Nephron (organoid): Measurements from ENCODE around the gene NXNL1.
"Not testable (repeated sequence)": the region's sequence is repeated elsewhere in the genome, so short reads cannot be mapped to it uniquely, and the experiment has no call there.

Source experiments
- H3K27ac Mint-ChIP-seq, 3 experiments: 2 replicates each; pipeline ENCODE4 v1.8.0; 2020; ENCODE audit warnings: mixed read lengths in 3 of 3, mild to moderate bottlenecking in 2 of 3, moderate library complexity in 1 of 3
- H3K27me3 Mint-ChIP-seq: 2 replicates; pipeline ENCODE4 v1.8.0; 2021; ENCODE audit warnings: low read depth, mild to moderate bottlenecking, moderate library complexity, mixed read lengths
- H3K36me3 Mint-ChIP-seq: 2 replicates; pipeline ENCODE4 v1.8.0; 2020; ENCODE audit warnings: low read depth, mixed read lengths
- H3K4me1 Mint-ChIP-seq: 2 replicates; pipeline ENCODE4 v1.8.0; 2020; ENCODE audit warnings: mixed read lengths
- H3K4me3 Mint-ChIP-seq, 3 experiments: 2 replicates each; pipeline ENCODE4 v1.8.0; 2020; ENCODE audit warnings: mild to moderate bottlenecking in 3 of 3, mixed read lengths in 3 of 3, moderate library complexity in 2 of 3
- H3K9me3 Mint-ChIP-seq: 2 replicates; pipeline ENCODE4 v1.8.0; 2020; ENCODE audit warnings: mixed read lengths
- TF ChIP-seq, protein P1 (sequence below), 3 experiments: fragments of 200-600 bp; sonication (generic); IDR thresholded peaks; one replicate each; pipeline ENCODE4 v1.5.0; 2021; ENCODE audit warnings: antibody characterized with exemption in 3 of 3; ENCODE audit not compliant: unreplicated experiment in 3 of 3

NXNL1 gene

DNA sequence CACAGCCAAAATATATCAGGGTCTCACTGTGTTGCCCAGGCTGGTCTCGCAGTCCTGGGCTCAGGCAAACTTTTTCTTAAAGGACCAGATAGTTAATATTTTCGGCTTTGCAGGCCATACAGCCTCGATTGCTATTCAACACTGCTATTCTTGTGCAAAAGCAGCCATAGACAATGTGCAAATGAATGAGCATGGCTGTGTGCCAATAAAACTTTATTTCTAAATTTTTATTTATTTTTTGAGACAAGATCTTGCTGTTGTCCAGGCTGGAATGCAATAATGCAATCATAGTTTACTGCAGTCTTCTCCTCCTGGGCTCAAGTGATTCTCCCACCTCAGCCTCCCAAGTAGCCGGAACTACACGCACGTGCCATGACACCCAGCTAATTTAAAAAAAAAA lies 42.5 kb upstream of the NXNL1 start:
- peaks cover 21% of the 10 kb centered on the region for H3K36me3 Mint-ChIP-seq
- no peak overlapping the region for H3K27ac Mint-ChIP-seq
- H3K27me3 Mint-ChIP-seq, result no peaks in the 10 kb centered on the region
- TF ChIP-seq, protein P1, sequence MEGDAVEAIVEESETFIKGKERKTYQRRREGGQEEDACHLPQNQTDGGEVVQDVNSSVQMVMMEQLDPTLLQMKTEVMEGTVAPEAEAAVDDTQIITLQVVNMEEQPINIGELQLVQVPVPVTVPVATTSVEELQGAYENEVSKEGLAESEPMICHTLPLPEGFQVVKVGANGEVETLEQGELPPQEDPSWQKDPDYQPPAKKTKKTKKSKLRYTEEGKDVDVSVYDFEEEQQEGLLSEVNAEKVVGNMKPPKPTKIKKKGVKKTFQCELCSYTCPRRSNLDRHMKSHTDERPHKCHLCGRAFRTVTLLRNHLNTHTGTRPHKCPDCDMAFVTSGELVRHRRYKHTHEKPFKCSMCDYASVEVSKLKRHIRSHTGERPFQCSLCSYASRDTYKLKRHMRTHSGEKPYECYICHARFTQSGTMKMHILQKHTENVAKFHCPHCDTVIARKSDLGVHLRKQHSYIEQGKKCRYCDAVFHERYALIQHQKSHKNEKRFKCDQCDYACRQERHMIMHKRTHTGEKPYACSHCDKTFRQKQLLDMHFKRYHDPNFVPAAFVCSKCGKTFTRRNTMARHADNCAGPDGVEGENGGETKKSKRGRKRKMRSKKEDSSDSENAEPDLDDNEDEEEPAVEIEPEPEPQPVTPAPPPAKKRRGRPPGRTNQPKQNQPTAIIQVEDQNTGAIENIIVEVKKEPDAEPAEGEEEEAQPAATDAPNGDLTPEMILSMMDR (IDR thresholded peaks at IDR 0.05; ENCODE audit: unreplicated experiment in 3 of 3), result no peak
- no peaks in the 10 kb centered on the region for H3K9me3 Mint-ChIP-seq
- no peak overlapping the region for H3K4me3 Mint-ChIP-seq
- peaks cover 18% of the 10 kb centered on the region for H3K4me1 Mint-ChIP-seq

DNA sequence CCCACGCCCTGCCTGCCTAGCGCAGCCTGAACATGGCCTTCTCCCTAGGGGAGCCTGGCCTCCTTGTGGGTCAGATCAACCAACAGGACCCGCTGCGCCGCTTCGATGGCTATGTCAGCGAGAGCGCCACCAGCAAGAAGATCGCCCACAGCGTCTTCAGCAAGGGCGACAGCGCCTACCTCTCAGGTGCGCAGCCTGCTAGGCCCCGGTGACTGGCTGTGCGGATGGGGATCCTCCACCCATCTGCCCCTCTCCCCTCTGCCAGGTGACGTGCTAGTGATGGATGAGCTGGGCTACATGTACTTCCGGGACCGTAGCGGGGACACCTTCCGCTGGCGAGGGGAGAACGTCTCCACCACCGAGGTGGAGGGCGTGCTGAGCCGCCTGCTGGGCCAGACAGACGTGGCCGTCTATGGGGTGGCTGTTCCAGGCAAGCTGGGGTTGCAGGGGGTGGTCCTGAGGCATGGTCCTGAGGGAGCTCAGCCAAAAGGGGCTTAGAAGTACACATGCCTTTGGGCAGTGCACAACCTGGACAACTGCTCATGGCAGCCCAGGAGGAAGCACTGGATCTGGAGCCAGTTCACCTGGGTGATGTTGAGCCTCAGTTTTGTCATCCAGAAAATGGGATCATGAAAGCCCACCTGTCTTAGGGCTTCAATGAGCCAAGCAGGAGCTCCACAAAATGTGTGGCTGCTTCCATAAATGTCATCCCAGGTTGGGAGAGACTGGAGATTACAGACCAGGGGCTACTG lies 39.9 kb upstream of the NXNL1 start:
- Mint-ChIP-seq H3K36me3 (peaks cover 21% of the 10 kb centered on the region), H3K27ac (no peak overlapping the region), H3K27me3 (no peaks in the 10 kb centered on the region), H3K4me1 (peaks cover 29% of the 10 kb centered on the region), H3K4me3 (no peak overlapping the region), H3K9me3 (no peaks in the 10 kb centered on the region)
- TF ChIP-seq, protein P1 (IDR thresholded peaks at IDR 0.05; ENCODE audit: unreplicated experiment in 3 of 3), result no peak

DNA sequence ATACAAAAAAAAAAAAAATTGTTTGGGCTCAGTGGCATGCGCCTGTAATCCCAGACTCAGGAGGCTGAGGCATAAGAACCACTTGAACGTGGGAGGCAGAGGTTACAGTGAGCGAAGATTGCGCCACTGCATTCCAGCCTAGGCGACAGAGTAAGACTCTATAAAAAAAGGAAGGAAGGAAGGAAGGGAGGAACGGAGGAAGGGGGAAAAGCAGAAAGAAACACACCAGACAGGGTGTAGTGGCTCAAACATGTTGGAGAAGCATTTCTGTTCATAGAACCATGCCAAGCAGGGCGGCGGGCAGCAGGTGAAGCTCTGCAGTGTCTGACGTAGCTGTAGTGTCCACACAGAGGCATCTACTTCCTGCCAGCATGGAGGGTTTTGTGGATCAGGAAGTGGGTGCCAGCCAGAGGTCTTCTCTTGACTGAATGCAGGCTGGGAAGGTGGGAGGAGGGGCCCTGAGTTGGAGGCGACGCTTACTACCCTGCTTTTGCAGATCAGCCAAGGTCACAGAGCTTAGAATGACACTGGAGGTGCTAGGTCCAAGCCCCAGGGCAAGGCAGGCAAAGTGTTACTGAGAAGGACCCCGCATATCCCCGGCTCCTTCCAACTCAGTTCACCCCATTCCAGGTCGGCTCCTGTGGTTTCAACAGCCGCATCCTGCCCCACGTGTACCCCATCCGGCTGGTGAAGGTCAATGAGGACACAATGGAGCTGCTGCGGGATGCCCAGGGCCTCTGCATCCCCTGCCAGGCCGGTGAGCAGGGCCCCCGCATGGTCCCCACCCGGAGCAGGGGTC lies 39.1 kb upstream of the NXNL1 start:
- Mint-ChIP-seq H3K27ac (peak overlapping the region; percentile 61 to 94 (median 70)), H3K36me3 (peaks cover 21% of the 10 kb centered on the region), H3K4me3 (no peak overlapping the region), H3K9me3 (no peaks in the 10 kb centered on the region), H3K27me3 (no peaks in the 10 kb centered on the region), H3K4me1 (peaks cover 30% of the 10 kb centered on the region)
- TF ChIP-seq, protein P1 (IDR thresholded peaks at IDR 0.05; ENCODE audit: unreplicated experiment in 3 of 3), result no peak

DNA sequence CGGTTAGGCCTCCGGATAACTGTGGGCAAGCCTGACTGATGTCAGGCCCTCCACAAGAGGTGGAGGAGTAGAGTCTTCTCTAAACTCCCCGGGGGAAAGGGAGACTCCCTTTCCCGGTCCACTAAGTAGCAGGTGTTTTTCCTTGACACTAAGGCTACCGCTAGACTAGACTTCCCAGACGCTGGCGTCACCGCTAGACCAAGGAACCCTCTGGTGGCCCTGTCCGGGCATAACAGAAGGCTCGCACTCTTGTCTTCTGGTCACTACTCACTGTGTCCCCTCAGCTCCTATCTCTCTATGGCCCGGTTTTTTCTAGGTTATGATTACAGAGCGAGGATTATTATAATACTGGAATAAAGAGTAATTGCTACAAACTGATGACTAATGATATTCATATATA lies 38.3 kb upstream of the NXNL1 start:
- not testable (repeated sequence) for H3K9me3 Mint-ChIP-seq, H3K27me3 Mint-ChIP-seq, H3K4me3 Mint-ChIP-seq
- peaks cover 30% of the 10 kb centered on the region for H3K4me1 Mint-ChIP-seq
- peak overlapping the region; percentile 61 to 78 (median 68) for H3K27ac Mint-ChIP-seq
- H3K36me3 Mint-ChIP-seq, result peaks cover 21% of the 10 kb centered on the region
- TF ChIP-seq, protein P1 (IDR thresholded peaks at IDR 0.05; ENCODE audit: unreplicated experiment in 3 of 3), result peak; percentile 24 to 28 (median 25)

DNA sequence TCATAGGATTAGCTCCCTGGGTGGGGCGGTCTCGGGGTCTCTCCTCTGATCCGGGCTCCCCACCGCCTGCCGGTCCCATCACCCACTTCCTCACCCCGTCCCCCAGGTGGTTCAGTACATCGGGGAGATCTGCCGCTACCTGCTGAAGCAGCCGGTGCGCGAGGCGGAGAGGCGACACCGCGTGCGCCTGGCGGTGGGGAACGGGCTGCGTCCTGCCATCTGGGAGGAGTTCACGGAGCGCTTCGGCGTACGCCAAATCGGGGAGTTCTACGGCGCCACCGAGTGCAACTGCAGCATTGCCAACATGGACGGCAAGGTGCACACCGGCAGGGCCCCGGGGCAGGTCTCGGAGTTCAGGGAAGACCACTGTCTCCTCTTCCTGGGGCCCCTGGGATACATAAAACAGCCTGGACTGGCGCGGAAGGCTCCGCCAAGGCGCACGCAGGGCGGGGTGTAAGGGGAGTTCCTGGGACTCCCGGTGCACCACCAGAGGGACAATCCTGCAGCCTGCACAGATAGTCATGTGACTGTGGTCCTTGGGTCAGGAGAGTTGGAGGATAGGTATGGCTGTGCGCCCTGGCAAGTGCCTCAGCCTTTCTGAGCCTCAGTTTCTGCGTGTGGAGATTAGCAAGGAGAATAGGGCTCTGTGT lies 36.5 kb upstream of the NXNL1 start:
- Mint-ChIP-seq H3K27me3 (no peaks in the 10 kb centered on the region), H3K4me1 (peaks cover 25% of the 10 kb centered on the region), H3K9me3 (no peaks in the 10 kb centered on the region), H3K4me3 (no peak overlapping the region), H3K27ac (peak overlapping the region in 1 of 3 experiments; percentile 61), H3K36me3 (peaks cover 15% of the 10 kb centered on the region)
- TF ChIP-seq, protein P1 (IDR thresholded peaks at IDR 0.05; ENCODE audit: unreplicated experiment in 3 of 3), result no peak
